ENCODE data around the gene TMEM208.
A peak's percentile ranks its signal among the peaks of the same experiment; 100 is the strongest.

Gene TMEM208

DNA sequence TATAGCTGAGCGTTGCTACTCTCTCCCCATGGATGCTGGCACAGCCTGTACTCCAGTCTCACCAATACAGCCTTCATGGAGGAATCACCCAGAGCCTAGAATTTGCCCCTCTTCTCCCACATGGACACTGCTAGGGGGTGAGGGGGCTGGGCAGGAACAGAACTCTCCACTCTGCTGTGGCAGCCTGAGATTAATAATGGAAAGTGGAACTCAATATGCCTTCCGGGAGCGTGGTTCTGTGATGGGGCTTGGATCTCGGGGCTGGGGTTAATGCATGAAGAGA is 23.1 kb downstream of the TMEM208 start:
- ATAC-seq, result no peak
- no peak for DNase-seq

DNA sequence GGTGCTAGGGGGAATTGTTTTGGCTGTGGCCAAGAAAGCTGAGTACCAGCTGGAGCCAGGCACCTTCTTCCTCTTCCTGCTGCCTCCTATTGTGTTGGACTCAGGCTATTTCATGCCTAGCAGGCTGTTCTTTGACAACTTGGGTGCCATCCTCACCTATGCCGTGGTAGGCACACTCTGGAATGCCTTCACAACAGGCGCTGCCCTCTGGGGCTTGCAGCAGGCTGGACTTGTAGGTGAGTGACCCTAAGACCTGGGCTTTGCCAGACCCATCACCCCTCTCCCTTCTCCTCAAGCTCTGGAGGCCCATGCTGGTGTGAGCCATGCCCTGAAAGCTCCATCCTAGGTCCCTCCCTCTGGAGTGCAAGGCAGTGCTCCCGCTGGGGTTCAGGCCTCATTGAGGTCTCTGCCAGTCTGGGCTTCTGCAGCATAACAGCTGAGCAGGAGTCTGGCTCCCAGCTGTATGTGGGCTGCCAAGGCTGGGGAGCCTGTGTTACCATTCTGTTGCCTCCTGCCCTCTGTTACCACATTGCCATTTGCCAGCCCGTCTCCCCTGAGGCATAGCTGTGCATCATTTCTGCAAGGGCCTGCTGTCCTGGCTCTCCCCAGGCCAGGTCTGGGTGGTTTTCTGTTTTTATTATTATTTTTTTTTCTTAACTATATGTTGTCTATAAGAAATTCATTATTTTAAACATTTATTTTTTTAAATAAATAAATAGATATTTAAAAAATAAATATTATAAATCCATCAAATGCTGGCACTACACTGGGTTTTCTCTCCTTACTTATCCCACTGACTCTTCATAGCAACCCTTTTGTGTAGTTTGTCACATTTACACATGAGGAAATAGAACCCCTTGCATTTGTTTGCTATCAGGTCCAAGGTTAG is 25.9 kb downstream of the TMEM208 start:
- DNase-seq, result no peak
- no peak for ATAC-seq

DNA sequence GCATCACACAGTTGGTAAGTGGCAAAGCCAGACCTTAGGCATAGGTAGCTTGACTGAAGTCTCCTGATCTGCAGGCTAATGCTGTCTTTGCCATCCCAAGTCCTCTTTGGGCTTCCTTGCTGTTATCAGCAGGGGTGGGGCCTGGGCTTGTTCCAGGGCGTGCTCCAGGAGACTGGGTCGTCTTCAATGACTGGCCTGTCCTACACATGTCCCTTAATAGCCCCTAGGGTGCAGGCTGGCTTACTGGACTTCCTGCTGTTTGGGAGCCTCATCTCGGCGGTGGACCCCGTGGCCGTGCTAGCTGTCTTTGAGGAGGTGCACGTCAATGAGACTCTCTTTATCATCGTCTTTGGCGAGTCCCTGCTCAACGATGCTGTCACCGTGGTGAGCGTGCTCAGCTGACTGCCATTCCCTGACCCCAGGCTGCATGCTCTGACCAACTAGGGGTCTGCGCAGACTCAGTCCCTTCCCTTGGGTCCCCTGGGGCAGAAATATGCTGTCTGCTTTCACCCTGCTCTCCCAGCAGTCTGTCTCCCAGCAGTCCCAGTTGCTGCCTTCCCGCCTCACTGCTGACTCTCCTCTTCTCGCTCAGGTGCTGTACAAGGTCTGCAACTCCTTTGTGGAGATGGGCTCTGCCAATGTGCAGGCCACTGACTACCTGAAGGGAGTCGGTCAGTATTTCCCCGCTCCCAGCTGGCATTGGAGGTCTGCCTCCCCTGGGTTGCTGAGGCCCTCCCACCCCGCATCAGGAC is 28.0 kb downstream of the TMEM208 start:
- ATAC-seq, result no peak
- no peak for DNase-seq

DNA sequence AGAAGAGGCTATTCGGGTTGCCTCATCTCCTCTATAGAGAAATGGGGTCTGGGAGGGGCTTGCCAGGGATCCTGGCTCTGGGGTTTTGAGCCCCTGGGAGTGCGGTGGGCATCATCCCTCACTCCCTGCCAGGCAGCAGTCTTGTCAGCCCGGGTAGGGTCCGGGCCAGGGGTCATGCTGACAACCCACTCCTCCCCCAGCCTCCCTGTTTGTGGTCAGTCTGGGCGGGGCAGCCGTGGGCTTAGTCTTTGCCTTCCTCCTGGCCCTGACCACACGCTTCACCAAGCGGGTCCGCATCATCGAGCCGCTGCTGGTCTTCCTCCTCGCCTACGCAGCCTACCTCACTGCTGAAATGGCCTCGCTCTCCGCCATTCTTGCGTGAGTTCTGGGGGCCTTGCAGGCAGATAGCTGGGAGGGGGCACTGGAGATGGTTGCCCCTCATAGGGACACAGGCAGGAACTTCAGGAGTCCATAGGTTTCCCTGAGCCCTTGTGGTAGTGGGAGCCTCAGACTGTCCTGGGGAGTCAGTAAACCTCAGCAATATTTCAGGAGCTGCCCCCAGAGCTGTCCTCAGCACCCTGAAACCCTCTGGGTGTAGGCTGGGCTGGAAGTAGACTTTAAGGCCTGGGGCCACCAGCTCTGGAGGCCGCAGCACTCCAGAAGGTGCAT is 28.8 kb downstream of the TMEM208 start:
- DNase-seq (no peak), ATAC-seq (no peak)

DNA sequence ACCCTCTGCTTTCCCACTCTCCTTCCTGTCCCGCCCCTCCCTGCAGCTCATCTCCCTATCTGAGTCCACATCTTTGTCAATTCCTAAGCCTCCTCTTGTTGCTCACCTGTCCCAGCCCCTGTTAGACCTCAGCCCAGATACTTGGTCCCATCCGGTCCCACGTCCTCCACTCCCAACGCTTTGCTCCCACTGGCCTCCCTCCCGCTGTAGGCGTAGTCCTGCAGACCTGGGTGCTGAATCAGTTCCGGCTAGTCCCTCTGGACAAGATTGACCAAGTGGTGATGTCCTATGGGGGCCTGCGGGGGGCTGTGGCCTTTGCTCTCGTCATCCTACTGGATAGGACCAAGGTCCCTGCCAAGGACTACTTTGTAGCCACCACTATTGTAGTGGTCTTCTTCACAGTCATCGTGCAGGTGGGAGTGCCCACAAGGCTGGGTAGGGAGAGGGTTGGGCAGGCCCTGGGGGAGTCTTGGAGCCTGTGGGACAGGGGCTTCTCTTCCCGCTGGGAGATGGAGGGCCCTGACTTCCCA is 29.8 kb downstream of the TMEM208 start:
- DNase-seq, result no peak
- ATAC-seq, result no peak

DNA sequence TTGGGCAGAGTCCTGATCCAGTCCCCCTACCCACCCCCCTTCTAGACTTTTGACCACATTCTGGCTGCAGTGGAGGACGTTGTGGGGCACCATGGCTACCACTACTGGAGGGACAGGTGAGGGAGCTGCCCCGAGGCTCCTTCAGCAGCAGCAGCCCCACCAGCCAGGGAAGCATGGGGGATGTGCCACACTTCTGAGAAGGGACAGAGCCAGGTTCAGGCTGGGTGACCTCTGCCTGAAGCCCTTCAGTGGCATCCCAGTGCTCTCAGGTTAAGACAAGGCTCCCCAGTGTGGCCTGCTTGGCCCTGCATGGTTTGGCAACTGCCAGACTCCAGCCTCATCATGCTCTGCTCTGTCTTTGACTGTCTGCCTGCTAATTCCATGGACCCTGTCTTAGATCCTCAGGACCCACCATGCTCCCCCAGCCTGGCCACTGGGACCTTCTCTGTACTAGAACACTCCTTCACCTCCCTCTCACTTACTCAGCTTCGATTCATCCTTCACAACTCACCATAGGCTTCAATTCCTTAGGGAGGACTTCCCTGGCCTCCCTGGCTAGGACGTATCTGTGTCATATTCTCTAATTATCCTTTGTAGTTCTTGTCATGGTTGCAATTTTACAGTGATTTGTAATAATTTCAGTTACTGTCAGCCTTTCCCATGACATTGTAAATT is 30.7 kb downstream of the TMEM208 start:
- ATAC-seq, result no peak
- DNase-seq, result no peak

DNA sequence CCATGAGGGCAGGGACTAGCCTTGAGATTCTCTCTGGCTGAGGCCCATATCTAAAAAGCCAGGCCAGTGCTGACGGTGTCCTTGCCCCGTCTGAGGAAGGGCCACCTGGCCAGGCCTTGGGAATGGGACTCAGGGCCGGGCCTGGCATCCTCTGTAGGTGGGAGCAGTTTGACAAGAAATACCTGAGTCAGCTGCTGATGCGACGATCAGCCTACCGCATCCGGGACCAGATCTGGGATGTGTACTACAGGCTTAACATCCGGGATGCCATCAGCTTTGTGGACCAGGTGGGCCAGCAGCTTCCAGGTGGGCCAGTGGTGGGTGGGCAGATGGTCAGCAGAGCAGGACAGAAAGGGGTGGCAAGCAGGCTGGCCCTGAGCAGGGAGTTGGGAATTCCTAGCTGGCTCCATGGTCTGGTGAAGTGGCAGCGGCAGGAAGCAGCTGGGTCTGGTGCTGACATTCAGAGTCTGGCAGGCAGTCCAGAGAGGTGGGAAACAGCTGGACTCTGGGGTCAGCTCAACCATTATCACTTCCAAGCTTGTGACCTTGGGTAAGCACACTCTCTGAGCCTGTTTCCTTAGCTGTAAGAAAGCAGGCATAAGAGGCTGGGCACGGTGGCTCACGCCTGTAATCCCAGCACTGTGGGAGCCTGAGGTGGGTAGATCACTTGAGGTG is 31.4 kb downstream of the TMEM208 start:
- ATAC-seq (no peak), DNase-seq (no peak)

DNA sequence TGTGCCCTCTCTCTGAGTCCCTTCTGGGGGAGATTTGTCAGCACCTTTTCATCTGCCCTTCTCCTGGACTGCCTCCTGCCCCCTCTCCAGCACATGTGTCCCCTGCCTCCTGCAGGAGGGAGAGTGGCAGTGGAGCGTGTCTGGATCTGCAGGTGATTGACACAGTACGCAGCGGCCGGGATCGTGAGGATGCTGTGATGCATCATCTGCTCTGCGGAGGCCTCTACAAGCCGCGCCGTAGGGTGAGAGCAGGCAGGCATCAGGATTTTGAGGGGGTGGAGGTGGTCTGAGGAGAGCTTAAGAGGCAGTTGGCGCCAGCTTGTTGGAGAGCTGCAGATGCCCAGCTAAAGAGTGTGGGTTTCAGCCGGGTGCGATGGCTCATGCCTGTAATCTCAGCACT is 32.8 kb downstream of the TMEM208 start:
- ATAC-seq (no peak), DNase-seq (no peak)

DNA sequence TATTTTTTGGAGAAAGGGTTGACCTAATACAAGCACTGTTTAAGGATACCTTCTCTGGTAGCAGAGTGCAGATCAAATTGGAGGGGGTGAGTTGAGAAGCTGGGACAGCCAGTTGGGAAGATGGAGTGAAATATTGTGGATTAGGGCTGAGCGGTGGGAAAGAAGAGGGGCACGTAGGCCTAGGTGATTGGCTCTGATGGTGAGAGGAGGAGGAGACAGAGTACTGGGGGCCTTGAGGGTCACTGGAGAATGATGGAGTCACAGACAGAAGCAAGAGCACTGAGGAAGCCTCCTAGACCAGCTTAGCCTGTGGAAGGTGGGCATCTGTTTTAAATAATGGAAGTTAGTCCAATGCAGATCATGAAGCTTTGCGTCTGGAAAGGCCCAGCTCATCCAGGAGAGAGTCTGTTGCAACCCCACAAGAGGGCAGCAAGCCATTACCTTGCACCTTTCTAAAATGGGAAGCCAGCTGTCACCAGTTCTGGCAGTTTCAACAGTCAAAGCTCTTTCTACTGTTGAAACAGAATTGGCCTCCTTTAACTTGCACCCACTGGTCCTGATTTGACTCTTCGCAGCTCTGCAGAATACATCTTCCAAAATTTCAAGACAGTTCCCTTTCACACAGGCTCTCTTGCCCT is 33.6 kb downstream of the TMEM208 start:
- DNase-seq, result no peak
- ATAC-seq, result no peak

DNA sequence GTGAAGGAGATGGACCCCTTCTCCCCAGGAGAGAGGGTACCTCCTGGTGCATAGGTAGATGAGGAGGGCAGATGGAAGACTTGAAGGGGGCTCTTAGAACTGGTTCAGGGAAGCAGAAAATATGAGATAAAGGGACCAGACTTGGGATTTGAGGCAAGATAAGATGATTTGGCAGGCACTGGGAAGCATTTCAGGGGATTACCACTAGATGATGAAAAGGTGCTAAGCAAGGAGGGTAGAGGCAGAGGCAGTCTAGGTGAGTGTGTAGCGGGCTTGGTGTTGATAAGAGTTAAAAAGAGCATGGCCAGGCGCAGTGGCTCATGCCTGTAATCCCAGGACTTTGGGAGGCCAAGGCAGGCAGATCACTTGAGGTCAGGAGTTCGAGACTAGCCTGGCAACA is 36.3 kb downstream of the TMEM208 start:
- DNase-seq (no peak), ATAC-seq (no peak)

DNA sequence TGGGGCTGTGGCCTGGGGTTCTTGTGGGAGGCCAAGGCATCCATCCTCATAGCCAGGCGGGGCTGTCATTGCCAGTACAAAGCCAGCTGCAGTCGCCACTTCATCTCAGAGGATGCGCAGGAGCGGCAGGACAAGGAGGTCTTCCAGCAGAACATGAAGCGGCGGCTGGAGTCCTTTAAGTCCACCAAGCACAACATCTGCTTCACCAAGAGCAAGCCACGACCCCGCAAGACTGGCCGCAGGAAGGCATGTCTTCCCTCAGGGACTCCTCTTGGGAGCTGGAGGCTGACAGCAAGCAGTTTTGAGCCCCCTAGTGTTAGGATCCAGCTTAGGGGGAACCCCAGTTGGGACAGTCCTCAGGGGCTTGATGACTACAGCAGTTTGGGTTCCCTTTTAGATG is 37.3 kb downstream of the TMEM208 start:
- ATAC-seq (peak; percentile 44), DNase-seq (no peak)

DNA sequence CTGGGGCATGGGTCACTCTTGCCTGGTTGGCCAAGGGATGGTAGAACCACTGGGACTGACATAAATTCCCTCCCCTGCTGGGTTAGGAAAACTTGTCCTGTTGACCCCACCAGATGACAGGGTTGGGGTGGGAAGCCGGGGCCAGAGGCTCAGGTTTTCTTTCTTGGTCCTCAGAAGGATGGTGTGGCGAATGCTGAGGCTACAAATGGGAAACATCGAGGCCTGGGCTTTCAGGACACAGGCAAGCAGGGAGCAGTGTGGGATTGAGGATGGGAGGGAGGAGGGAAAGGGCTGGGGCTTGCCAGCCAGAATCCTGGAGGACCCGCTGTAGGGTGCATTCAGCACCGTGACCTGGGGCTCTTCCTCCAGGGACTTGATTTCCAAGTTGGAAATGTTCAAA is 37.9 kb downstream of the TMEM208 start:
- no peak for DNase-seq
- ATAC-seq, result no peak

DNA sequence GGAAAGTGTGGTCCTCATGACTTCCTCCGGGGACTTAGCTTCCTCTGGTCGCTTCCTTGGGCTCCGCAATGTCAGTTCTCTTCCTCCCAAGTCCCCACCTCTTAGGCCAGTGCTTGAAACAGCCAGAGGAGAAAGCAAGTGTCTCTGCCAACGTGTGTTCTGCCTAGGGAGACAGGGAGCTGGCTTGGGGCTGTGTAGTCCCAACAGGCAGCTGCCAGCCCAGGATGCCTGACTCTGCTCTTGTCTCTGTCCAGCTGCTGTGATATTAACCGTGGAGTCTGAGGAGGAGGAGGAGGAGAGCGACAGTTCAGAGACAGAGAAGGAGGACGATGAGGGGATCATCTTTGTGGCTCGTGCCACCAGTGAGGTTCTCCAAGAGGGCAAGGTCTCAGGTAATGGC is 38.9 kb downstream of the TMEM208 start:
- no peak for ATAC-seq
- DNase-seq, result no peak

DNA sequence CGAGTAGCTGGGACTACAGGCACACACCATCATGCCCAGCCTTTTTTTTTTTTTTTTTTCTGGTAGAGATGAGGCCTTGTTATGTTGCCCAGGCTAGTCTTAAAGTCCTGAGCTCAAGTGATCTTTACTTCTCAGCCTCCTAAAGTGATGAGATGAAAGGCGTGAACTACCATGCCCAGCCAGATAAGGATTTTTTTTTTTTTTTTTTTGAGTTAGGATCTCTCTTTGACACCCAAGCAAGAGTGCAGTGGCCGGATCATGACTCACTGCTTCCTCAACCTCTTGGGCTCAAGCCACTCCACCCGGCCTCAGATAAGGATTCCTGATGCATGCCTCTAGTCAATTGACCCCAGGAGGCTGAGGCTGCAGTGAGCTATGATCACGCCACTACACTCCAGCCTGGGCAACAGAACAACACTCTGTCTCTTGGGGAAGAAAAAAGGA is 41.2 kb downstream of the TMEM208 start:
- ATAC-seq, result no peak
- DNase-seq, result no peak

DNA sequence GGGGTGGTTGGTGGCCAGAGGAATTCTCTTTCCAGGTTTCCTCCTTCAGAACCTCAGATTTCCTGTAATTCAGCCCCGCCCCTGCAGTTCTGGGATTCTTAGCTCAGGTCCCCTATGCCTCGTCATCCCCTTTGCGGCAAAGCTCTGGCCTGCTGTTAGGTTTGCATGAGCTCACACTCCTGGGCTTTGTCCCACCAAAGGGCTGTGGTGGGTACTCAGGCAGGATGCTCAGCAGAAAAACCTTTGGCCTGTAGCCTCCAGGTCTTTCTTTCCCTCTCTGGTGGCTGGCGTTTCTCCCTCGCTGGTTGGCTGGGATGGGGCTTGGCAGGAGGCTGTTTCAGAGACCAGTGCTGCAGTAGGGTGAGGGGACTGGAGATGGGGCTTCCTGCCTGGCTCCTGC is 42.8 kb downstream of the TMEM208 start:
- DNase-seq (no peak), ATAC-seq (no peak)

DNA sequence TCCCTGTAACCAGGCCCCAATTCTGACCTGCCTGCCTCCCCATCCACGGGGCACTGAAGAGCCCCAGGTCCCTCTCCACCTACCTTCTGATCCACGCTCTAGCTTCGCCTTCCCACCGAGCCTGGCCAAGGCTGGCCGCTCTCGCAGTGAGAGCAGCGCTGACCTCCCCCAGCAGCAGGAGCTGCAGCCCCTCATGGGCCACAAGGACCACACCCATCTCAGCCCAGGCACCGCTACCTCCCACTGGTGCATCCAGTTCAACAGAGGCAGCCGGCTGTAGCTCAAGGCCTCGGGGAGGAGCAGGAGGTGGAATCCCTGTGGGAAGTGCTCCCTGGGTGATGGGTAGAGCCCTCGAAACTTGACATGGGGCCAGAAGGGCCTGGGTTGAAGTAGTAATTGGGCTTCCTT is 44.0 kb downstream of the TMEM208 start:
- ATAC-seq, result no peak
- no peak for DNase-seq

DNA sequence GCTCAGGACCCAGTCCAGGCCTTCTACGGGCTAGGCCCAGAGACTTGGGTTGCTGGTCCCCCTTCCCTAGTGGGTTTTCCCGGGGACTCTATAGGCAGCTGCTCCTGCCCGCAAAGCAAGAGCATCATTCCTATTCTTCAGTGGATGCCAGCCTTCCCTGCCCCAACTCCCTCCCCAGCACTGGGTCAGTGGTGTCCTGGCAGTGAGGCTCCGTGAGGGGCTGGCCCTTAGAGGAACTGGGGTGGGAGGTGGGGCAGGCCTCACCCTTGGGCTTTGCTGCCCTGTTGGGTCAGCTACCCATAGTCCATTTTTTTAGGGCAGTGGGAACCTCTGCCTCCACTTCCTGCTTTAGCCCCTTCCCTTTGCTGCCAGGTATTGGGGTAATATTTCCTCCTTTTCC is 44.5 kb downstream of the TMEM208 start:
- no peak for DNase-seq
- no peak for ATAC-seq

DNA sequence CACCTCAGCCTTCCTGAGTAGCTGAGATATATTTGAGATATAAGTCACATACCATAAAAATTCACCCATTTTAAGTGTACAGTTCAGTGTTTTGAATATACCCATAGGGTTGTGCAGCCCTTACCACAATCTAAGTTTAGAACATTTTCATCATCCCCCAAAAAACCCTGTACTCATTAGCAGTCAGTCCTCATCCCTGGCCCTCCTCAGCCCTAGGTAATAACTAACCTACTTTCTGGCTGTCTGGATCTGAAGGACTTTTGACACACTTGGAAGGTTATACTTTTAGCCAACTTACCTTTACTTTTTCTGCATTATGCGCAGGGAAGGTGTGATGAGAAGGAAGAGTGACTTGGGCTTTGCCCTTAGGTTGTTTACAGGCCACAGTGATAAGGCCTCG is 48.4 kb downstream of the TMEM208 start:
- DNase-seq, result no peak
- ATAC-seq, result no peak

DNA sequence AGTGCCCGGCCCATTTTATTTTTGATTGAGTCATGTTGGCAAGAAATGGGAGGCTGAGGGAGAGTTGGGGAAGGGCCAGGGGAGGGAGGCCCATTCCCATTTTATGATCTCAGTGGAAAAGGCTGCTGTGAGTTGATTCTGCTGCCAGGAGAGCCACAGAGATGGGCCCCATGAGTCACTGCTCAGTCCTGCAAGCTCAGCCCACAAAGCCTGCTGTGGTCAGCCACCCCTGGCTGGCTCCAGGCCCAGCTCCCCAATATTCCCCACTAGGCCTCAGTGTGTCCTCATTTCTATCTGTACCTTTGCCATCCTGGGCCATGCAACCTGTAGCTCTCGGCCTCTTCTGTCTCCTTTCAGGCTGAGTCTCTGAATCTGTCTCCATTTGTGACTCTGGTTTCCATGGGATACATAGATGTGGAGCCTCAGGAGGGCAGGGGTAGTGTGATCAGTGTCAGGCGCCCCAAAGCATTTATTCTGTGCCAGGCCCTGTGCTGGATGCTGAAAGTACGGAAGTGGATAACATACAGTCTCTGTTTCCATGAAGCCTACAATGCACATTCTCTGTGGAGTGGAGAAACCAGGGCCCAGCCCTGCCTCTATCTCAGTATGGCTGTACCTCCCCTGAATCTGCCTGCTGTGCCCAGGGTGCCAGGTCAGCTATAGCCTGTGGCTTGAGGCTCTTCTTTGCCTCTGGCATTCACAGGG is 50.5 kb downstream of the TMEM208 start:
- DNase-seq, result peak; percentile 59
- peak; percentile 45 for ATAC-seq

DNA sequence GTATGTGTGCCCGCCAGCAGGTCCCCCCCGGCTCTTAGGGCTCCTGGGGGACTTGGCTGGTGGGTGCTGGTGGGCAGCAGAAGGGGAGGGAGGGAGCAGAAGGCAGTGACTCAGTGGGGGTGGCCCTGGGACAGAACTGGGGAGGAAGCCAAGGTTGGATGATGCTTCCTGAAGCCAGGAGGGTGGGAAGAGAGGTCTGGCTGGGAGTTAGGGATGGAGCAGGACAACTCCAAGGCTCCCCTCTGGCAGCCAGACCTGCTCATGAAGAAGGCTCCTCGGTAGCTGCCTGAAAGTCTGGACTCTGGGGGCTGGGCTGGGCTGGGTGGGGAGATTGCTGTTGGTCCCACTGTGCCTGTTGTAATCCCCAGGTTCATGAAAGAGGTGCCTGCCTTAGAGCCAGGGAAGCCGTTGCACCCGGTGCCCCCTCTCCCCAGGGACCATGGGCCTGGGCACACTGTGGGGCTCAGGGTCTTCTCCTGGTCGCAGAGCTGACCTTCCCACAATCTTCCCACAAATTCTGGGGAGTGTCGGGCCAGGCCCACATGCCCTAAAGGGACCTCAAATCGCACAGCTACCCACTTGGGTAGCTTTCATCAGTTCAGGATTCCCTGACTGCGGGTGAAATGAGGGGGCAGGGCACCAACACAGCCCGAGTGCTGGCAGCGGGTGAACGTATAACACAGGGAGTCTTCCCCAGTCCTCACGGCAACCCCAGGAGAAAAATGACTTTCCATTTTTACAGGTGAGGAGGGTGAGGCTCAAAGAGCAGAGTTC is 51.3 kb downstream of the TMEM208 start:
- ATAC-seq (peak; percentile 0), DNase-seq (peak; percentile 24)
